Measurements from ENCODE around the gene NACC2. TPM values are rescaled to one million over a fixed set of nuclear protein-coding genes. Genes with fewer than 3 reads are reported as not detected.

NACC2 gene
- total and polyA plus RNA-seq, 2 of the 8 experiments (the other 6 are each of a cell fraction or from before 2014, with no cell fraction given): 8.3 to 14.0 TPM

DNA sequence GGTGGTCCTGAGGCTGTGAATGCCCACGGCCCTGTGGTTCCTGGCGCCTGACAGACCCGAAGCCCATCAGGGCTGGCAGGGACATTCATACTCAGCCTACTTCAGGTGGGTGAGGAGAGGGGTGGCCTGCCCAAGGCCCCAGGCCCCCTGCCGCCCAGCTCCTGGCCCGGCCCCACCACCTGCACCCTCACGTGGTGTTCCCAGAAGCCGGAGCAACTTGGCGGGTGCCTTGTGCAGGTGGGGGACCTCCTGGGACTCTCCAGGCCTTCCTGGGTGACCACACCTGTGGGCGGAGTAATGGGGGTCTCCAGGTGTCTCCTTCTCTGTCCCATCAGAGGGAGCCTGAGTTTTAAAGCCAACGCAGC lies 97.1 kb downstream of the NACC2 start:
- no peak overlapping the region for H2BK15ac ChIP-seq (ENCODE audit: low read length)
- H4K20me1 ChIP-seq (replicated peaks in 1 of 2; ENCODE audit: control insufficient read depth in 1 of 2, insufficient read depth in 2 of 2, low read length in 2 of 2): no peaks in the 10 kb centered on the region
- H3K14ac ChIP-seq (ENCODE audit: insufficient read length): no peak overlapping the region
- H2BK12ac ChIP-seq (ENCODE audit: low read depth, low read length): no peak overlapping the region
- no peak overlapping the region for H3K4me3 ChIP-seq (ENCODE audit: extremely low read depth in 1 of 4, insufficient read depth in 2 of 4, low read depth in 3 of 4, low read length in 4 of 4)
- FAIRE-seq: no peak
- no peak for DNase-seq (ENCODE audit: low read depth in 1 of 2, low spot score in 2 of 2)
- H3K27ac ChIP-seq (ENCODE audit: low read depth, low read length): no peak overlapping the region
- ChIA-PET CTCF (ENCODE audit: partially characterized antibody) (interaction anchor here (0.9 to 2.5 kb wide), 3 partner anchors 30 to 200 kb away, joined by 3 to 9 read pairs (median 3); no protein-coding TSS in a partner anchor), POLR2A (ENCODE audit: partially characterized antibody) (interaction anchor here (1.0 to 1.2 kb wide), 2 partner anchors 9 to 13 kb away, joined by 3 to 4 read pairs; no protein-coding TSS in a partner anchor)
- H4K8ac ChIP-seq (ENCODE audit: extremely low read depth, insufficient read depth, low read length): no peak overlapping the region
- no peak overlapping the region for H2BK5ac ChIP-seq (ENCODE audit: low read depth, low read length)
- no peaks in the 10 kb centered on the region for H3K79me1 ChIP-seq (ENCODE audit: low read depth, low read length)
- H4K5ac ChIP-seq (ENCODE audit: insufficient read length, low read depth, low read length): no peak overlapping the region
- H3K9me3 ChIP-seq (ENCODE audit: insufficient read depth in 2 of 2, low read depth in 1 of 2, low read length in 1 of 2): no peaks in the 10 kb centered on the region
- peak overlapping the region; percentile 66 for H4K91ac ChIP-seq (replicated peaks; ENCODE audit: insufficient read length, low read length)
- H3K36me3 ChIP-seq (ENCODE audit: control insufficient read depth in 2 of 4, insufficient read depth in 4 of 4, low read length in 3 of 4): no peaks in the 10 kb centered on the region
- no peak overlapping the region for H3K4ac ChIP-seq (replicated peaks; ENCODE audit: insufficient read length, low read depth, low read length)
- no peak overlapping the region for H2AK5ac ChIP-seq (ENCODE audit: low read depth, low read length)
- WGBS, 2 experiments (ENCODE audit: extremely low coverage in 1 of 2, insufficient coverage in 1 of 2, insufficient read length in 1 of 2, insufficient replicate concordance in 2 of 2, low coverage in 1 of 2, low lambda C conversion rate in 2 of 2, missing lambda C conversion rate in 1 of 2): 87% methylated on average over 6 of the region's 10 CpGs; no CpG with 5 or more reads in 1 of the 2 experiments
- H2BK20ac ChIP-seq (ENCODE audit: low read length): no peak overlapping the region
- no peak overlapping the region for H3K18ac ChIP-seq (ENCODE audit: extremely low read depth, low read length)
- H2BK120ac ChIP-seq (replicated peaks; ENCODE audit: low read depth, low read length): no peak overlapping the region
- H3K79me2 ChIP-seq (ENCODE audit: control insufficient read depth in 1 of 2, insufficient read depth in 2 of 2, low read length in 2 of 2): no peaks in the 10 kb centered on the region
- no peaks in the 10 kb centered on the region for H3K27me3 ChIP-seq (replicated peaks in 1 of 4; ENCODE audit: control insufficient read depth in 3 of 4, extremely low read depth in 1 of 4, insufficient read depth in 3 of 4, low read length in 3 of 4)
- no peaks in the 10 kb centered on the region for H3K23me2 ChIP-seq (ENCODE audit: low read depth, low read length)
- H3K4me1 ChIP-seq (replicated peaks in 1 of 4; ENCODE audit: control insufficient read depth in 3 of 4, insufficient read depth in 4 of 4, low read length in 3 of 4): peaks cover 3 to 17% (median 12%) of the 10 kb centered on the region in 4 experiments
- no peak overlapping the region for H3K23ac ChIP-seq (ENCODE audit: insufficient read length)
- H2AFZ ChIP-seq (ENCODE audit: low read length): no peak overlapping the region
- H3K56ac ChIP-seq (replicated peaks; ENCODE audit: insufficient read length, low read depth, low read length): no peak overlapping the region
- no peak overlapping the region for H3K4me2 ChIP-seq (ENCODE audit: insufficient read depth in 1 of 2, low read depth in 2 of 2, low read length in 2 of 2)
- no peak overlapping the region for H3K9ac ChIP-seq (replicated peaks in 1 of 4; ENCODE audit: extremely low read depth in 1 of 4, low read depth in 3 of 4, low read length in 3 of 4)
- no peak for TF ChIP-seq HDAC2 (IDR thresholded peaks at IDR 0.05; ENCODE audit: borderline replicate concordance in 1 of 2, low read depth in 2 of 2, low read length in 2 of 2)
- no peak for TF ChIP-seq KDM4A (IDR thresholded peaks at IDR 0.05; ENCODE audit: low read depth, low read length, severe bottlenecking)
- no peak for TF ChIP-seq TCF12 (IDR thresholded peaks at IDR 0.05; ENCODE audit: low read depth, low read length)
- TF ChIP-seq ASH2L (IDR thresholded peaks at IDR 0.05; ENCODE audit: low read length): no peak
- no peak for TF ChIP-seq CBX5 (IDR thresholded peaks at IDR 0.05; ENCODE audit: low read depth, low read length)
- no peak for TF ChIP-seq RBBP5 (IDR thresholded peaks at IDR 0.05; ENCODE audit: borderline replicate concordance, low read depth, low read length)
- TF ChIP-seq POLR2AphosphoS5 (IDR thresholded peaks at IDR 0.05; ENCODE audit: low read depth, low read length): no peak
- TF ChIP-seq FOSL1 (IDR thresholded peaks at IDR 0.05; ENCODE audit: insufficient read depth, low read depth, low read length): no peak
- TF ChIP-seq SAP30 (IDR thresholded peaks at IDR 0.05; ENCODE audit: insufficient read depth, insufficient replicate concordance, low read length): no peak
- TF ChIP-seq CTBP2 (IDR thresholded peaks at IDR 0.05; ENCODE audit: borderline replicate concordance, insufficient read depth, insufficient read length, low read length): no peak
- no peak for TF ChIP-seq BCL11A (IDR thresholded peaks at IDR 0.05; ENCODE audit: low read depth in 2 of 2, low read length in 2 of 2)
